Measurements from ENCODE around the gene NUCB2. TPM values are rescaled to one million over a fixed set of nuclear protein-coding genes. Genes with fewer than 3 reads are reported as not detected.

Gene NUCB2
- total and polyA plus RNA-seq, 10 of the 15 experiments (the other 5 are each of a cell fraction or from before 2014, with no cell fraction given) = 16.0 to 74.1 (median 52.1) TPM

GRCh38 chr11:17275400-17276235, 921 bp upstream of the NUCB2 start:
- Histone ChIP-seq H2AFZ (ENCODE audit: control insufficient read depth, low read depth, low read length) (peak overlapping the region; percentile 98), H3K9ac (ENCODE audit: control insufficient read depth, insufficient read depth, low read length) (peak overlapping the region; percentile 92), H3K4me2 (ENCODE audit: control insufficient read depth, insufficient read depth) (peak overlapping the region; percentile 98), H3K27me3 (replicated peaks in 1 of 2; ENCODE audit: control insufficient read depth in 2 of 2, insufficient read depth in 2 of 2, low read length in 1 of 2) (peaks cover 0 to 2% of the 10 kb centered on the region in 2 experiments; a peak in 2 of 4 replicates), H3K36me3 (ENCODE audit: control insufficient read depth in 2 of 2, insufficient read depth in 2 of 2, low read length in 1 of 2) (no peaks in the 10 kb centered on the region), H3K79me2 (ENCODE audit: control insufficient read depth, insufficient read depth, low read length) (peaks cover 3% of the 10 kb centered on the region), H3K4me3 (peak overlapping the region; percentile 82; the same call in 1 of the 2 replicates), H4K20me1 (ENCODE audit: control insufficient read depth, insufficient read depth) (no peaks in the 10 kb centered on the region), H3K9me3 (replicated peaks; ENCODE audit: control insufficient read depth, insufficient read depth, low read length) (no peaks in the 10 kb centered on the region), H3K27ac (ENCODE audit: control insufficient read depth, insufficient read depth) (peak overlapping the region; percentile 93), H3K4me1 (ENCODE audit: control insufficient read depth, insufficient read depth, low read length) (peaks cover 9% of the 10 kb centered on the region)
- SMC1A ChIA-PET (ENCODE audit: uncharacterized antibody, unreplicated experiment) = interaction anchor here (0.9 to 3.2 kb wide), 7 partner anchors 8 to 68 kb away, joined by 3 to 10 read pairs (median 3); partner anchors contain the start of gene PIK3C2A
- no peak for ATAC-seq
- TSS peak; percentile 66 for BruUV-seq (replicated peaks)
- POLR2A ChIA-PET = interaction anchor here (0.8 to 1.9 kb wide), 5 partner anchors 8 to 324 kb away, joined by 3 to 6 read pairs (median 4); partner anchors contain the start of gene PIK3C2A
- RAD21 ChIA-PET (ENCODE audit: unreplicated experiment) = interaction anchor here (0.9 to 1.9 kb wide), 4 partner anchors 8 to 68 kb away, joined by 3 to 9 read pairs (median 4); partner anchors contain the start of gene PIK3C2A
- intact Hi-C loops (cut with micrococcal nuclease; ENCODE audit: unreplicated experiment) = no loop called here
- TF ChIP-seq RUNX3 (IDR thresholded peaks at IDR 0.05; ENCODE audit: low read length) (no peak), HDAC6 (IDR thresholded peaks at IDR 0.05; ENCODE audit: unreplicated experiment) (no peak), ZBTB4 (CRISPR knock-in tag; IDR thresholded peaks at IDR 0.05) (no peak), YBX1 (IDR thresholded peaks at IDR 0.05) (no peak), ESRRA (IDR thresholded peaks at IDR 0.05; ENCODE audit: low read length) (no peak), HSF1 (IDR thresholded peaks at IDR 0.05; ENCODE audit: low read depth, low read length) (no peak), RBBP5 (conservative IDR thresholded peaks at IDR 0.05) (no peak)
- CTCF ChIA-PET = interaction anchor here (0.8 to 1.8 kb wide), 4 partner anchors 8 to 54 kb away, joined by 3 to 13 read pairs (median 3); no protein-coding TSS in a partner anchor
- in situ Hi-C loops (cut with MboI) = no loop called here
- DNase-seq (ENCODE audit: low read depth, low spot score) = no peak
- FAIRE-seq = no peak
- 67% methylated on average over 10 of the region's 10 CpGs for WGBS (ENCODE audit: insufficient coverage, insufficient replicate concordance, low lambda C conversion rate, missing lambda C conversion rate)

Measured in GM12878 (cell line).